COR-L47 (cell line): ENCODE data around the gene INO80E.

Experiments used
- DNase-seq: peaks from one replicate; lab custom pipeline; 2025; lab: John Stamatoyannopoulos, UW

The INO80E gene

GRCh38 chr16:29993191-29993902 lies 2.7 kb upstream of the INO80E start:
- DNase-seq, result no peak

- no peak for DNase-seq
Measured at GRCh38 chr16:29993903-29994599, 2.0 kb upstream of the INO80E start.

- no peak for DNase-seq
Measured at GRCh38 chr16:29994600-29995323, 1.3 kb upstream of the INO80E start.

GRCh38 chr16:29995324-29995910 lies 624 bp upstream of the INO80E start, which contains the start of gene HIRIP3:
HIRIP3 (minus strand) TSS chr16:29995617; CDS start chr16:29995605, 12 bp downstream.
- peak; percentile 88 for DNase-seq

- DNase-seq, result no peak
Measured at GRCh38 chr16:29996766-29997250, 767 bp downstream of the INO80E start.

GRCh38 chr16:29999605-30000004 lies 3.6 kb downstream of the INO80E start:
- no peak for DNase-seq

GRCh38 chr16:30000735-30001631 lies 4.9 kb downstream of the INO80E start:
- DNase-seq, result no peak

GRCh38 chr16:30002614-30003346 lies 6.7 kb downstream of the INO80E start:
- DNase-seq, result no peak

GRCh38 chr16:30003670-30004423 lies 7.8 kb downstream of the INO80E start:
- no peak for DNase-seq

- DNase-seq, result no peak
Measured at GRCh38 chr16:30004424-30004776, 8.4 kb downstream of the INO80E start.

GRCh38 chr16:30004811-30005242 lies 8.8 kb downstream of the INO80E start:
- no peak for DNase-seq

GRCh38 chr16:30005341-30006094 lies 9.5 kb downstream of the INO80E start:
- DNase-seq, result peak; percentile 45

- no peak for DNase-seq
Measured at GRCh38 chr16:30006095-30006473, 10.0 kb downstream of the INO80E start.

- DNase-seq, result no peak
Measured at GRCh38 chr16:30006659-30007377, 10.8 kb downstream of the INO80E start.

GRCh38 chr16:30007378-30007895 lies 11.4 kb downstream of the INO80E start:
- no peak for DNase-seq

GRCh38 chr16:30009085-30009862 lies 13.2 kb downstream of the INO80E start:
- DNase-seq, result no peak
